ENCODE data around the gene AUH. TPM values are rescaled to one million over a fixed set of nuclear protein-coding genes. Genes with fewer than 3 reads are reported as not detected.

Gene AUH
- total and polyA plus RNA-seq, 10 of the 15 experiments (the other 5 are each of a cell fraction or from before 2014, with no cell fraction given) = 1.7 to 7.3 (median 4.6) TPM

DNA sequence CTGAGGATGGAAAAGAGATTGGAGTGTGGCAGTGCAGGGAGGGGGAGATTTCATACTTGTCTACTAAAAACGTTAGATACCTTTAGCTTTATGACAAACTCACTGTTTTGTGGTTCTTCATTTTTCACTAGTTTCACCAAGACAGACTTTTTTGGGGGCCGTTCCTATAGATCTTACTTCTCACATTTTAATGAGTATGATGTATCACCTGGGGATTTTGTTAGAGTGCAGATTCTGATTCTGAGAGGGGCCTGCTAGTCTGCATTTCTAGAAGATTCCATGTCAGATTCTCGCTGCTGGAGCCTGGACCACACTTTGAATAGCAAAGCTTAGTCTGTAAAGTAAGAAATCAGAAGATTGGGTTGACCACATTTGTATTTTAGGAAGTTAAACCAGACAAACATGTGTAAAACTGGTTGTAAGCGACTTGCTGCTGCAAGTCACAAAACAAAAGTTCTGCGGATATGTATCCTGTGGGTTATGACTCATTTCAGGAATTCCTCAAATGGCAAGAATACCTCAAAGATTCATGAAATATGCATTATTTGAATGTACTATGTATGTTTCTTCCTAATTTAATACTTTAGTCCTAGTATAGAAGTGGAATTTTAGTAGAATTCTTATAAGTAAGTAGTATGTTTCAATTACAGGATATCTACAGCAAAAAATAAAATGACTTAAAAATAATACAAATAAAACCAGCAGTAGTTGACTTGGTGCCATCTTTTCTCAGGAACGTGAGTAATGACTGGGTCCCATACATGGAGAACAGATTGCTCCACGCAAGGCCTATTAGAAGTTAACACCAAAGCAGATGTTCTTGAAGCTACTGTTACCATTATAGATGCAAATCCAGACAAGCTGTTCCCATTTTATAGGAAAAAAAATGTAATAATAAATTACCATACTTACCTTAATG is 34.1 kb upstream of the AUH start:
- ChIA-PET RAD21 (ENCODE audit: unreplicated experiment) (no interaction called here), POLR2A (no interaction called here), SMC1A (ENCODE audit: uncharacterized antibody, unreplicated experiment) (no interaction called here), CTCF (interaction anchor here (1.5 kb wide), 1 partner anchor 14 kb away, joined by 5 read pairs; no protein-coding TSS in a partner anchor)
- peaks cover 9% of the 10 kb centered on the region for H3K4me1 ChIP-seq (ENCODE audit: control insufficient read depth, insufficient read depth, low read length)
- peak; percentile 38 for ATAC-seq
- no peak for FAIRE-seq
- H3K4me2 ChIP-seq (ENCODE audit: control insufficient read depth, insufficient read depth) = peak overlapping the region; percentile 69; the same call in 1 of the 2 replicates
- in situ Hi-C loops (cut with MboI) = no loop called here
- no peaks in the 10 kb centered on the region for H4K20me1 ChIP-seq (ENCODE audit: control insufficient read depth, insufficient read depth)
- no peaks in the 10 kb centered on the region for H3K79me2 ChIP-seq (ENCODE audit: control insufficient read depth, insufficient read depth, low read length)
- no peak overlapping the region for H3K27ac ChIP-seq (ENCODE audit: control insufficient read depth, insufficient read depth)
- DNase-seq (ENCODE audit: low read depth, low spot score) = peak; percentile 46
- intact Hi-C loops (cut with micrococcal nuclease; ENCODE audit: unreplicated experiment) = no loop called here
- 7% methylated on average over 7 of the region's 7 CpGs for WGBS (ENCODE audit: insufficient coverage, insufficient replicate concordance, low lambda C conversion rate, missing lambda C conversion rate)
- no peak overlapping the region for H3K9ac ChIP-seq (ENCODE audit: control insufficient read depth, insufficient read depth, low read length)
- no peaks in the 10 kb centered on the region for H3K36me3 ChIP-seq (ENCODE audit: control insufficient read depth in 2 of 2, insufficient read depth in 2 of 2, low read length in 1 of 2)
- H3K4me3 ChIP-seq = no peak overlapping the region
- no TSS peak for BruUV-seq (replicated peaks)
- peaks cover 5 to 7% of the 10 kb centered on the region in 2 experiments; a peak in 3 of 4 replicates for H3K27me3 ChIP-seq (replicated peaks in 1 of 2; ENCODE audit: control insufficient read depth in 2 of 2, insufficient read depth in 2 of 2, low read length in 1 of 2)
- no peaks in the 10 kb centered on the region for H3K9me3 ChIP-seq (replicated peaks; ENCODE audit: control insufficient read depth, insufficient read depth, low read length)
- H2AFZ ChIP-seq (ENCODE audit: control insufficient read depth, low read depth, low read length) = no peak overlapping the region
- TF ChIP-seq ZNF217 (IDR thresholded peaks at IDR 0.05) = peak; percentile 64; the same call in 1 of the 2 replicates
- 0 out of 4 replicates have a peak, but pooled peaks of 1 of the 2 experiments have one; percentile 61 for TF ChIP-seq CEBPB (IDR thresholded peaks at IDR 0.05; ENCODE audit: borderline replicate concordance in 1 of 2, low read depth in 2 of 2, low read length in 2 of 2)
- TF ChIP-seq, protein P1, sequence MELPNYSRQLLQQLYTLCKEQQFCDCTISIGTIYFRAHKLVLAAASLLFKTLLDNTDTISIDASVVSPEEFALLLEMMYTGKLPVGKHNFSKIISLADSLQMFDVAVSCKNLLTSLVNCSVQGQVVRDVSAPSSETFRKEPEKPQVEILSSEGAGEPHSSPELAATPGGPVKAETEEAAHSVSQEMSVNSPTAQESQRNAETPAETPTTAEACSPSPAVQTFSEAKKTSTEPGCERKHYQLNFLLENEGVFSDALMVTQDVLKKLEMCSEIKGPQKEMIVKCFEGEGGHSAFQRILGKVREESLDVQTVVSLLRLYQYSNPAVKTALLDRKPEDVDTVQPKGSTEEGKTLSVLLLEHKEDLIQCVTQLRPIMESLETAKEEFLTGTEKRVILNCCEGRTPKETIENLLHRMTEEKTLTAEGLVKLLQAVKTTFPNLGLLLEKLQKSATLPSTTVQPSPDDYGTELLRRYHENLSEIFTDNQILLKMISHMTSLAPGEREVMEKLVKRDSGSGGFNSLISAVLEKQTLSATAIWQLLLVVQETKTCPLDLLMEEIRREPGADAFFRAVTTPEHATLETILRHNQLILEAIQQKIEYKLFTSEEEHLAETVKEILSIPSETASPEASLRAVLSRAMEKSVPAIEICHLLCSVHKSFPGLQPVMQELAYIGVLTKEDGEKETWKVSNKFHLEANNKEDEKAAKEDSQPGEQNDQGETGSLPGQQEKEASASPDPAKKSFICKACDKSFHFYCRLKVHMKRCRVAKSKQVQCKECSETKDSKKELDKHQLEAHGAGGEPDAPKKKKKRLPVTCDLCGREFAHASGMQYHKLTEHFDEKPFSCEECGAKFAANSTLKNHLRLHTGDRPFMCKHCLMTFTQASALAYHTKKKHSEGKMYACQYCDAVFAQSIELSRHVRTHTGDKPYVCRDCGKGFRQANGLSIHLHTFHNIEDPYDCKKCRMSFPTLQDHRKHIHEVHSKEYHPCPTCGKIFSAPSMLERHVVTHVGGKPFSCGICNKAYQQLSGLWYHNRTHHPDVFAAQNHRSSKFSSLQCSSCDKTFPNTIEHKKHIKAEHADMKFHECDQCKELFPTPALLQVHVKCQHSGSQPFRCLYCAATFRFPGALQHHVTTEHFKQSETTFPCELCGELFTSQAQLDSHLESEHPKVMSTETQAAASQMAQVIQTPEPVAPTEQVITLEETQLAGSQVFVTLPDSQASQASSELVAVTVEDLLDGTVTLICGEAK (IDR thresholded peaks at IDR 0.05; ENCODE audit: borderline replicate concordance) = no peak
- TF ChIP-seq SRF (IDR thresholded peaks at IDR 0.05; ENCODE audit: low read depth in 2 of 2, low read length in 2 of 2) = 0 out of 4 replicates have a peak, but pooled peaks of 1 of the 2 experiments have one; percentile 31
- 0 out of 2 replicates have a peak, but pooled peaks have one; percentile 27 for TF ChIP-seq MTA2 (IDR thresholded peaks at IDR 0.05; ENCODE audit: low read depth)
- TF ChIP-seq BCL11A (IDR thresholded peaks at IDR 0.05; ENCODE audit: low read depth, low read length) = peak; percentile 42; the same call in 1 of the 2 replicates
- peak; percentile 35; the same call in 1 of the 2 replicates for TF ChIP-seq EED (IDR thresholded peaks at IDR 0.05; ENCODE audit: low read depth)
- TF ChIP-seq DPF2 (IDR thresholded peaks at IDR 0.05) = 0 out of 2 replicates have a peak, but pooled peaks have one; percentile 53
- TF ChIP-seq NR2F1 (conservative IDR thresholded peaks at IDR 0.05) = no peak
- TF ChIP-seq ZBTB11 (CRISPR knock-in tag; IDR thresholded peaks at IDR 0.05) = no peak
- peak; percentile 52; the same call in 1 of the 3 replicates for TF ChIP-seq POU2F2 (IDR thresholded peaks at IDR 0.05; ENCODE audit: borderline replicate concordance, low read depth, low read length)
- TF ChIP-seq JUND (IDR thresholded peaks at IDR 0.05; ENCODE audit: low read depth, low read length) = peak; percentile 51; the same call in 1 of the 2 replicates
- TF ChIP-seq MTA3 (IDR thresholded peaks at IDR 0.05; ENCODE audit: borderline replicate concordance, low read length) = peak; percentile 45; the same call in 1 of the 2 replicates
- TF ChIP-seq CREB1 (IDR thresholded peaks at IDR 0.05; ENCODE audit: low read depth) = no peak
- peak; percentile 37; the same call in 1 of the 2 replicates for TF ChIP-seq IKZF1 (conservative IDR thresholded peaks at IDR 0.05)
- no peak for TF ChIP-seq RELA (IDR thresholded peaks at IDR 0.05; ENCODE audit: borderline replicate concordance, partially characterized antibody)
